K562 (cell line): Measurements from ENCODE around the gene SLC25A31. TPM values are rescaled to one million over a fixed set of nuclear protein-coding genes. Genes with fewer than 3 reads are reported as not detected.

Experiments used
- DMBX1 ChIP-seq: fragments of 250-450 bp; sonication (Bioruptor Pico); IDR thresholded peaks from 2 replicates; pipeline ENCODE4 v1.8.0; 2022; ENCODE audit warnings: inconsistent platforms, mild to moderate bottlenecking, moderate library complexity, borderline replicate concordance
- JUND ChIP-seq, 2 experiments: IDR thresholded peaks; 2 replicates in 1 of 2; 3 replicates in 1 of 2; pipeline ENCODE4 v1.6.1; 2011; ENCODE audit warnings: borderline replicate concordance in 2 of 2, low read depth in 2 of 2, low read length in 2 of 2, improper control_type of control experiment in 1 of 2, missing biosample characterization in 1 of 2, missing genetic modification characterization in 1 of 2, missing genetic modification reagents in 1 of 2
- MTF1 ChIP-seq: fragments of 250-450 bp; sonication (Bioruptor Pico); IDR thresholded peaks from 2 replicates; pipeline ENCODE4 v1.9.0; 2021; ENCODE audit warnings: moderate library complexity, mild to moderate bottlenecking, inconsistent platforms, borderline replicate concordance
- NFE2L1 ChIP-seq: fragments of 450-650 bp; IDR thresholded peaks from 2 replicates; pipeline ENCODE4 v1.6.1; 2016; ENCODE audit warnings: missing genetic modification characterization, low read depth, mild to moderate bottlenecking, missing compliant biosample characterization, moderate library complexity, borderline replicate concordance
- NFYB ChIP-seq: IDR thresholded peaks from 2 replicates; pipeline ENCODE4 v1.6.1; 2011; ENCODE audit warnings: mild to moderate bottlenecking, moderate library complexity; ENCODE audit not compliant: insufficient read length; ENCODE audit errors: extremely low read depth
- RCOR1 ChIP-seq, 2 experiments: IDR thresholded peaks; 2 replicates each; pipeline ENCODE4 v1.6.1; 2012; ENCODE audit warnings: low read depth in 2 of 2, low read length in 2 of 2, borderline replicate concordance in 1 of 2, improper control_type of control experiment in 1 of 2
- XRCC4 ChIP-seq: IDR thresholded peaks from one replicate; pipeline ENCODE4 v1.6.1; 2011; ENCODE audit not compliant: insufficient read depth, insufficient read length; ENCODE audit errors: extremely low read depth
- ZFPM2 ChIP-seq: fragments of 250-450 bp; sonication (Bioruptor Pico); IDR thresholded peaks from 2 replicates; pipeline ENCODE4 v1.5.1; 2022; ENCODE audit warnings: mild to moderate bottlenecking
- ZNF12 ChIP-seq: sonication (generic); formaldehyde crosslinking; IDR thresholded peaks from 2 replicates; pipeline ENCODE4 v1.4.0; 2020; ENCODE audit warnings: mild to moderate bottlenecking, missing genetic modification reagents
- polyA plus RNA-seq, 8 experiments: library from polyadenylated mRNA; depleted of rRNA in 4 of 8; stranded (reverse) in 5 of 8; unstranded in 3 of 8; fragments of >200 nt; fragmentation: Nextera tagmentation in 2 of 8; fragmentation: Illumina TruSeq in 1 of 8; extraction: Ambion mirVana in 2 of 8; extraction: Trizol in 1 of 8; gene quantifications; 2 replicates each; pipeline versions ENCODE4 v1.2.1 to v1.2.3, GENCODE V29; 2011 to 2014; ENCODE audit warnings: inconsistent platforms in 1 of 8, missing spikeins in 1 of 8
- total RNA-seq, 7 experiments: library from RNA; depleted of rRNA in 6 of 7; stranded (reverse); fragments of >200 nt in 6 of 7; fragmentation: Illumina TruSeq in 2 of 7; extraction: Trizol in 2 of 7; gene quantifications; 2 replicates each; pipeline versions ENCODE4 v1.2.1 to v1.2.3, GENCODE V29; 2011 to 2021; ENCODE audit warnings: low replicate concordance in 1 of 7
- TF ChIP-seq, protein P1 (sequence below): fragments of 450-650 bp; conservative IDR thresholded peaks from 2 replicates; pipeline ENCODE4 v1.6.1; 2016; ENCODE audit warnings: missing genetic modification characterization, low read depth, mild to moderate bottlenecking, missing compliant biosample characterization, moderate library complexity
- TF ChIP-seq, protein P2 (sequence below): sonication (generic); formaldehyde crosslinking; IDR thresholded peaks from 2 replicates; pipeline ENCODE4 v1.8.1; 2023; ENCODE audit warnings: mild to moderate bottlenecking, missing genetic modification reagents
- TF ChIP-seq, protein P3 (sequence below): sonication (generic); formaldehyde crosslinking; IDR thresholded peaks from 2 replicates; pipeline ENCODE4 v1.8.1; 2022; ENCODE audit warnings: missing genetic modification reagents
- TF ChIP-seq, protein P4 (sequence below): fragments of 250-450 bp; sonication (Bioruptor Pico); IDR thresholded peaks from 2 replicates; pipeline ENCODE4 v1.4.0; 2020; ENCODE audit warnings: mild to moderate bottlenecking
- TF ChIP-seq, protein P5 (sequence below): fragments of 450-650 bp; formaldehyde crosslinking; IDR thresholded peaks from 2 replicates; pipeline ENCODE4 v1.4.0; 2020; ENCODE audit warnings: mild to moderate bottlenecking
- TF ChIP-seq, protein P6 (sequence below): fragments of 150-350 bp; IDR thresholded peaks from 2 replicates; pipeline ENCODE4 v1.6.1; 2014; ENCODE audit warnings: low read depth, mild to moderate bottlenecking, low read length, borderline replicate concordance

SLC25A31 gene
- total and polyA plus RNA-seq, 9 of the 15 experiments (the other 6 are each of a cell fraction or from before 2014, with no cell fraction given), result 0.07 TPM; not detected in 8

DNA sequence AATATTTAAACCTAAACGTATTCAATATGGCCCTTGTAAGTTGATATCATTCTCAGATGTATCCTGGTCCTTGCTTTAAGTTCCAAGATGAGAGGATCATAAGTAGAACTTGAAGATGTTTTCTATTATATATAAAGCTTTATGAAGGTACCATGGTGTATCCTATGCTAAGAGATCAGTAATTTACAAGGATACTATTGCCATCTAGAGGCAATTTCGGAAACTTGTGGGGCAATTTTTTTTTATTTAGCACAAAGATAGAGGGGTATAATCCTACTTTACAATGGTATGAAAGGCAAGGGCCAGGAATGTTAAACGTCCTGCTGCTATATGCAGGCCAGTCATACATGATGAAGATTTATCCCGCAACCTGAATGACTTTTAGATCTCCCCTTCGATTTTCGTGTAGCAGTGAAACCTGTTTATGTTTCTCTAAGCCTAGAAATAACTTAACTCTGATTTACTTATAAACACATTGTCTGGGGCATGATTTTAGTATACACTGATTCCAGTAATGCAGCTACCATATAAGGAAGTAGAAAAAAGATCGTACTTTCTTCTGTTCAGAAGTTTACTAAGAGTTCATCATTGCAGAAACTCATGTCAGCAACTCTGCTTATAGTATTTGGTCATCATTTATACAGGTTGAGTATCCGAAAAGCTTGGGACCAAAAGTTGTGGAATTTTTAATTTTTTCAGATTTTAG, 2.6 kb downstream of the SLC25A31 start (continued):
- TF ChIP-seq, protein P1, sequence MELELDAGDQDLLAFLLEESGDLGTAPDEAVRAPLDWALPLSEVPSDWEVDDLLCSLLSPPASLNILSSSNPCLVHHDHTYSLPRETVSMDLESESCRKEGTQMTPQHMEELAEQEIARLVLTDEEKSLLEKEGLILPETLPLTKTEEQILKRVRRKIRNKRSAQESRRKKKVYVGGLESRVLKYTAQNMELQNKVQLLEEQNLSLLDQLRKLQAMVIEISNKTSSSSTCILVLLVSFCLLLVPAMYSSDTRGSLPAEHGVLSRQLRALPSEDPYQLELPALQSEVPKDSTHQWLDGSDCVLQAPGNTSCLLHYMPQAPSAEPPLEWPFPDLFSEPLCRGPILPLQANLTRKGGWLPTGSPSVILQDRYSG (tag), result no peak
- TF ChIP-seq DMBX1 (no peak), ZFPM2 (CRISPR knock-in tag) (no peak), NFE2L1 (no peak), JUND (IDR thresholded peaks at IDR 0.05; ENCODE audit: borderline replicate concordance, low read depth, low read length) (no peak), JUND (tag; IDR thresholded peaks at IDR 0.05; ENCODE audit: borderline replicate concordance, low read depth, low read length) (no peak), ZNF12 (CRISPR knock-in tag) (no peak), XRCC4 (no peak), RCOR1 (IDR thresholded peaks at IDR 0.05; ENCODE audit: borderline replicate concordance in 1 of 2, low read depth in 2 of 2, low read length in 2 of 2) (no peak), MTF1 (CRISPR knock-in tag) (no peak), NFYB (no peak)
- TF ChIP-seq, protein P2, sequence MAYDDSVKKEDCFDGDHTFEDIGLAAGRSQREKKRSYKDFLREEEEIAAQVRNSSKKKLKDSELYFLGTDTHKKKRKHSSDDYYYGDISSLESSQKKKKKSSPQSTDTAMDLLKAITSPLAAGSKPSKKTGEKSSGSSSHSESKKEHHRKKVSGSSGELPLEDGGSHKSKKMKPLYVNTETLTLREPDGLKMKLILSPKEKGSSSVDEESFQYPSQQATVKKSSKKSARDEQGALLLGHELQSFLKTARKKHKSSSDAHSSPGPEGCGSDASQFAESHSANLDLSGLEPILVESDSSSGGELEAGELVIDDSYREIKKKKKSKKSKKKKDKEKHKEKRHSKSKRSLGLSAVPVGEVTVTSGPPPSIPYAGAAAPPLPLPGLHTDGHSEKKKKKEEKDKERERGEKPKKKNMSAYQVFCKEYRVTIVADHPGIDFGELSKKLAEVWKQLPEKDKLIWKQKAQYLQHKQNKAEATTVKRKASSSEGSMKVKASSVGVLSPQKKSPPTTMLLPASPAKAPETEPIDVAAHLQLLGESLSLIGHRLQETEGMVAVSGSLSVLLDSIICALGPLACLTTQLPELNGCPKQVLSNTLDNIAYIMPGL (CRISPR knock-in tag), result no peak
- TF ChIP-seq, protein P3, sequence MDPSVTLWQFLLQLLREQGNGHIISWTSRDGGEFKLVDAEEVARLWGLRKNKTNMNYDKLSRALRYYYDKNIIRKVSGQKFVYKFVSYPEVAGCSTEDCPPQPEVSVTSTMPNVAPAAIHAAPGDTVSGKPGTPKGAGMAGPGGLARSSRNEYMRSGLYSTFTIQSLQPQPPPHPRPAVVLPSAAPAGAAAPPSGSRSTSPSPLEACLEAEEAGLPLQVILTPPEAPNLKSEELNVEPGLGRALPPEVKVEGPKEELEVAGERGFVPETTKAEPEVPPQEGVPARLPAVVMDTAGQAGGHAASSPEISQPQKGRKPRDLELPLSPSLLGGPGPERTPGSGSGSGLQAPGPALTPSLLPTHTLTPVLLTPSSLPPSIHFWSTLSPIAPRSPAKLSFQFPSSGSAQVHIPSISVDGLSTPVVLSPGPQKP, result no peak
- TF ChIP-seq, protein P4, sequence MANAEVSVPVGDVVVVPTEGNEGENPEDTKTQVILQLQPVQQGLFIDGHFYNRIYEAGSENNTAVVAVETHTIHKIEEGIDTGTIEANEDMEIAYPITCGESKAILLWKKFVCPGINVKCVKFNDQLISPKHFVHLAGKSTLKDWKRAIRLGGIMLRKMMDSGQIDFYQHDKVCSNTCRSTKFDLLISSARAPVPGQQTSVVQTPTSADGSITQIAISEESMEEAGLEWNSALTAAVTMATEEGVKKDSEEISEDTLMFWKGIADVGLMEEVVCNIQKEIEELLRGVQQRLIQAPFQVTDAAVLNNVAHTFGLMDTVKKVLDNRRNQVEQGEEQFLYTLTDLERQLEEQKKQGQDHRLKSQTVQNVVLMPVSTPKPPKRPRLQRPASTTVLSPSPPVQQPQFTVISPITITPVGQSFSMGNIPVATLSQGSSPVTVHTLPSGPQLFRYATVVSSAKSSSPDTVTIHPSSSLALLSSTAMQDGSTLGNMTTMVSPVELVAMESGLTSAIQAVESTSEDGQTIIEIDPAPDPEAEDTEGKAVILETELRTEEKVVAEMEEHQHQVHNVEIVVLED, result no peak
- TF ChIP-seq, protein P5, sequence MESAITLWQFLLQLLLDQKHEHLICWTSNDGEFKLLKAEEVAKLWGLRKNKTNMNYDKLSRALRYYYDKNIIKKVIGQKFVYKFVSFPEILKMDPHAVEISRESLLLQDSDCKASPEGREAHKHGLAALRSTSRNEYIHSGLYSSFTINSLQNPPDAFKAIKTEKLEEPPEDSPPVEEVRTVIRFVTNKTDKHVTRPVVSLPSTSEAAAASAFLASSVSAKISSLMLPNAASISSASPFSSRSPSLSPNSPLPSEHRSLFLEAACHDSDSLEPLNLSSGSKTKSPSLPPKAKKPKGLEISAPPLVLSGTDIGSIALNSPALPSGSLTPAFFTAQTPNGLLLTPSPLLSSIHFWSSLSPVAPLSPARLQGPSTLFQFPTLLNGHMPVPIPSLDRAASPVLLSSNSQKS (CRISPR knock-in tag), result no peak
- TF ChIP-seq, protein P6, sequence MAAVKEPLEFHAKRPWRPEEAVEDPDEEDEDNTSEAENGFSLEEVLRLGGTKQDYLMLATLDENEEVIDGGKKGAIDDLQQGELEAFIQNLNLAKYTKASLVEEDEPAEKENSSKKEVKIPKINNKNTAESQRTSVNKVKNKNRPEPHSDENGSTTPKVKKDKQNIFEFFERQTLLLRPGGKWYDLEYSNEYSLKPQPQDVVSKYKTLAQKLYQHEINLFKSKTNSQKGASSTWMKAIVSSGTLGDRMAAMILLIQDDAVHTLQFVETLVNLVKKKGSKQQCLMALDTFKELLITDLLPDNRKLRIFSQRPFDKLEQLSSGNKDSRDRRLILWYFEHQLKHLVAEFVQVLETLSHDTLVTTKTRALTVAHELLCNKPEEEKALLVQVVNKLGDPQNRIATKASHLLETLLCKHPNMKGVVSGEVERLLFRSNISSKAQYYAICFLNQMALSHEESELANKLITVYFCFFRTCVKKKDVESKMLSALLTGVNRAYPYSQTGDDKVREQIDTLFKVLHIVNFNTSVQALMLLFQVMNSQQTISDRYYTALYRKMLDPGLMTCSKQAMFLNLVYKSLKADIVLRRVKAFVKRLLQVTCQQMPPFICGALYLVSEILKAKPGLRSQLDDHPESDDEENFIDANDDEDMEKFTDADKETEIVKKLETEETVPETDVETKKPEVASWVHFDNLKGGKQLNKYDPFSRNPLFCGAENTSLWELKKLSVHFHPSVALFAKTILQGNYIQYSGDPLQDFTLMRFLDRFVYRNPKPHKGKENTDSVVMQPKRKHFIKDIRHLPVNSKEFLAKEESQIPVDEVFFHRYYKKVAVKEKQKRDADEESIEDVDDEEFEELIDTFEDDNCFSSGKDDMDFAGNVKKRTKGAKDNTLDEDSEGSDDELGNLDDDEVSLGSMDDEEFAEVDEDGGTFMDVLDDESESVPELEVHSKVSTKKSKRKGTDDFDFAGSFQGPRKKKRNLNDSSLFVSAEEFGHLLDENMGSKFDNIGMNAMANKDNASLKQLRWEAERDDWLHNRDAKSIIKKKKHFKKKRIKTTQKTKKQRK, result no peak
